Skeletal muscle cell (primary cell): ENCODE results near the gene CEP89.
"Not testable (repeated sequence)": the region's sequence is repeated elsewhere in the genome, so short reads cannot be mapped to it uniquely, and the experiment has no call there.

Experiments used
- DNase-seq: peaks from one replicate; pipeline ENCODE4 v3.0.0-alpha.2; 2010; ENCODE audit warnings: low read depth
- H3K4me3 ChIP-seq: 2 replicates; pipeline ENCODE4 v1.5.1; 2011; ENCODE audit warnings: low read depth, mild to moderate bottlenecking, control low read depth, low read length, moderate library complexity

Gene CEP89

GRCh38 chr19:32971715-32972540 is at the start of gene CEP89, which contains the start of gene FAAP24:
CEP89 (minus strand) TSS chr19:32971958; CDS start chr19:32971874, 84 bp downstream.
FAAP24 (plus strand) TSS chr19:32972242; CDS start chr19:32973197, 955 bp downstream.
- H3K4me3 ChIP-seq: peak within 1 kb of the TSS; percentile 80
- DNase-seq: peak; percentile 97

DNA sequence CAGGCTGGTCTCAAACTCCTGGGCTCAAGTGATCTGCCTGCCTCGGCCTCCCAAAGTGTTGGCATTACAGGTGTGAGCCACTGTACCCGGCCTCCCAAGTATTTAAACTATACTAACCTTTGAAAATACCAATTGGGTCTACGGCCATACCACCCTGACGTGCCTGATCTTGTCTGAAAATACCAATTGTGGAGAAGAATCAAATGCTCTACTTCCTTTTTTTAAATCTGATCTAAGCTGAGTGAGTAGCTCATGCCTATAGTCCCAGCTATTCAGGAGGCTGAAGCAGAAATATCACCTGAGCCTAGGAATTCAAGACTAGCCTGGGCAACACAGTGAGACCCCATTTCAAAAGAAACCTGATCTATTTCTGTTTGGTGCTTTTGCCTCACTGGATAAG is 39.1 kb upstream of the CEP89 start:
- DNase-seq, H3K4me3 ChIP-seq: not testable (repeated sequence)

DNA sequence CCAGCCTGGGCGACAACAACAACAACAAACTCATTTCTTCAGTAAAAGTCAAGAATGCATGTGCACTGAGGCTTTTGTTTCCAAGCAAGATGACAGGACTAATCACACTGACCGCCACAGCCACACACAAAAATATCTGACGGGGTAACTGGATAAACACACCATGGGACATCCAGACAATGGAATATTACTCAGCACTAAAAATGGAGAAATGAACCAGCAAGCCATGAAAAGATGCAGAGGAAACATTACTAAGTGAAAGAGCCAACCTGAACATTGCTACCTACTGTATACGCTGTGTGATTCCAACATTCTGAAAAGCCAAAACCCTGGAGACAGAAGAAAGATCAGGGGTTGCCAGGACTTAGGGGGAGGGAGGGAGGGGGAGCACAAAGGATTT is 37.0 kb upstream of the CEP89 start:
- no peak for DNase-seq
- H3K4me3 ChIP-seq: no peak overlapping the region

DNA sequence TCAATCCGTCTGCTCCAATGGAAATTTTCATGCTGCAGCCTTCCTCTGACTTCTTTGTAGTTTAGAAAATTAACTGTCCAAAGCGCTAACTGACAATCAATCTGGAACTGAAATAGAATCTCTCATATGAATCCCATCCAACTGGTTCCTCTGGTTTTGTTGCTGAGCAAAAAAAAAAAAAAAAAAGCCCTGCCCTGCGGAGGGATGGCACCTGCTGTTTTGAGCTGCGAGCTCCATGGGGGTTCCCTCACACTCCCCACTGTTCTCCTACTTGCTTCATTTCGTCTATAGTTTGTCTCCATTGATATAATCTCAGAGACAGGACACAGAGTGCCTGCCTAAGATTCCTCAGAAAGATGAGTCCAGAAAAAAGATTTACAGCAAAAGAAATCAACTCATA is 33.7 kb upstream of the CEP89 start:
- H3K4me3 ChIP-seq: no peak overlapping the region

DNA sequence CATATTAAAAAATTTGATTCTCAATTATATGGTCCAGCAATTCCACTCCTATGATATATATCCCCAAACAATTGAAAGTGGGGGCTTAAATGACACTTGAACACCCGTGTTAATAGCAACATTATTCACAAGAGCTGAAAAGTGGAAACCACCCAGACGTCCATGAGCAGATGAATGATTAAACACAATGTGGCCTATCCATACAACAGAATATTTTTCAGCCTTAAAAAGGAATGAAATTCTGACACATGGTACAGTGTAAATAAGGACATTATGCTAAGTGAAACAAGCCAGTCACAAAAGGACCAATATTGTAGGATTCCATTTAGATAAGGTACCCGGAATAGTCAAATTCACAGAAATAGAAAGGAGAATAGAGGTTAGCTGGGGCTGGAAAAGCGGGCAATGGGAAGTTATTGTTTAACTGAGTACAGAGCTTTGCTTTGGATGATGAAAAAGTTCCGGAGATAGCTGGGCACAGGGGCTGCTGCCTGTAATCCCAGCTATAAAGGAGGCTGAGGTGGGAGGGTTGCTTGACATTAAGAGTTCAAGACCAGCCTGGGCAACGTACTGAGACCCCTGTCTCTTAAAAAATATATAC is 31.8 kb upstream of the CEP89 start:
- not testable (repeated sequence) for DNase-seq, H3K4me3 ChIP-seq

More for the DNA sequence above, 33.7 kb upstream of the CEP89 start:
- no peak for DNase-seq

DNA sequence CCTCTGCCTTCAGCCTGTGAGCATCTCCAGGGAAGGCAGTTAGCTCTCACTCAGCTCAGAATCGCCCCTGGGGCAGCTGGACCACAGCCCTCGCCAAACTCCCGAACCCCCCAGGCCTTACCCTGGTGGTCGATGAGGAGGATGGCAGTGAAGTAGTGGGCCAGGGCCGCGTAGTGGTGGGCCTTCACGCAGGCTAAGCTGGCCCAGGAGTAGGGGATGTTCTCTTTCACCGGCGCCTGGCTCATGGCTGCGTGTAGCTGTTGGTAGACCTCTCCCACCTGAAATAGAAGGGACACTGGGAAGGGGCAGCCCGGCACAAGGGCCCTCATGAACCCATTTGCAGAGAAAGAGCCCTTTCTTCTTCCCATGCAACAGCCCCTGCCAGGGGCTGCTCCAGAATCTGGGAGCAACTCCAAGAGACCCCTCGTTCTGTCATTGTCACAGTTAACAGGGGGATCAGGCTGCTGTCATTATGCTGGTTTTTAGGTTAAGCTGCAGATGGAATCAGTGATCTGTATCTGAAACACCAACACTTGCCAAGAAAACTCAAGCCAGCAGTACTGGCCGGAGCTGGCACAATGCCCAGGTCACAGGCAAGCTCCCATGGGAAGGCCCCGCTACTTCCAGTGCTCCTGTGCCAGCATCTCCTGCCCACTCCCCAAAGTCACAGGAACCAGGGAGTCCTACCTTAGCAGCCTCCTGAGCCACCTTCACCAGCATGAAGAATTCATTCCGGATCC is 30.5 kb upstream of the CEP89 start:
- not testable (repeated sequence) for H3K4me3 ChIP-seq, DNase-seq

GRCh38 chr19:33000910-33001309 is 29.2 kb upstream of the CEP89 start:
- H3K4me3 ChIP-seq: no peak overlapping the region
- DNase-seq: no peak

DNA sequence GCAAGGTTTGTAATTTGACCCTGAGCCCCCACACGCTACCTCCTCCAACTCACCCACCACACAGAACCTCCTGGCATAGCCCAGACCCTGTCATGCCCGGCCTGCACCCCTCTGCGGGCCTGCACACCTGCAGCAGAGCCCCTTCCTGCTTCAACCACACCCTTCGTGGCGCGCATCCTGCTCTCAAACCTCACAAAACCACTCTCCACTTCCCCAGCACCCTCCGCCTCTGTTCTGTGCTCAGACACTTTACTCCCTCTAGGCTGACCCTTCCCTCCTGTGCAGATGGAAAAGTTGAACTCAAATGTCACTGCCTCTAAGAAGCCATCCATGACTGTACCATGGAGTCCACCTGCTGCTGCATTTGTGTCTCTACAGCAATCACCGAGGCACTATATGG is 28.8 kb upstream of the CEP89 start:
- DNase-seq: no peak
- no peak overlapping the region for H3K4me3 ChIP-seq

DNA sequence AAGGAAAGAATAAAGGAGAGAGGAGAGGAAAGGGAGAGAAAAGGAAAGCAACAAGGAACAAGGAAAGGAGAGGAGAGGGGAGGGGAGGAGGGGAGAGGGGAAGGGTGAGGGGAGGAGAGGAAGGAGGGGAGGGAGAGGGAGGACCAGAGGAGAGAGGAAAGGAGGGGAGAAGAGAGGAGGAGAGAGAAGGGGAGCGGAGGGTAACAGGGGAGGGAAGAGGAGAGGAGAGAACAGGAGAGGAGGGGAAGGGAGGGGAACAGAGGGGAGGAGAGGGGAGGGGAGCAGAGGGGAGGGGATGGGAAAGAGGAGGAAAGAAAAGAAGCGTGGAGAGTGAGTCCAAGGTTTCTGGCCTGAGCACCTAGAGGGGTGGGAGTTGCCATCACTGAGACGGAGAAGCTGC is 27.0 kb upstream of the CEP89 start:
- DNase-seq: no peak
- no peak overlapping the region for H3K4me3 ChIP-seq

DNA sequence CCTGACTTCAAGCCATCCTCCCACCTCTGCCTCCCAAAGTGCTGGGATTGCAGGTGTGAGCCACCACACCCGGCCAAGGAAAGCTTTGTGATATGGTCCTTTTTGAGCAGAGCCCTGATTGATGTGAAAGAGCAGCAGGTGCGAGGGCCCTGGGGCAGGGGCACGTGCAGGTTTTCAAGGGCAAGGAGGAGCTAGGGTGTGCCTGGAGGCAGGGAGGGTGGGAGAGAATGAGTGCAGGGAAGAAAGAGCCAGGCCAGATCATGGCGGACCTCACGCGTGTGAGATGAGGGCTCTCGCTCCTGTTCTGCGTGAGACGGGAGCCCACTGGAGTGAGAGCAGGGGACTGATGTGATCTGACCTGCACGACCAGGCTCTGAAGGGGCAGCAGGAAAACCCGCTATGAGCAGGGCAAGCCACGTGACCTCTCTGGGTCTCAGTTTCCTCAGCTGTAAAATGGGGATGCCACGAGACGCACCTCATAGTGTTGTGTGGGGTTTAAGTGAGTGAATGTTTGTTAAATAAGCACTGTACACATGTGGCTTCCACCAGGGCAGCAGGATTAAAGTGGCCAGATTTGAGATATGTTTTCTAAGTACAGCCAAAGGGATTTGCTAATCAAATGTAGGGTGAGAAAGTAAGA is 26.1 kb upstream of the CEP89 start:
- no peak overlapping the region for H3K4me3 ChIP-seq
- DNase-seq: no peak

DNA sequence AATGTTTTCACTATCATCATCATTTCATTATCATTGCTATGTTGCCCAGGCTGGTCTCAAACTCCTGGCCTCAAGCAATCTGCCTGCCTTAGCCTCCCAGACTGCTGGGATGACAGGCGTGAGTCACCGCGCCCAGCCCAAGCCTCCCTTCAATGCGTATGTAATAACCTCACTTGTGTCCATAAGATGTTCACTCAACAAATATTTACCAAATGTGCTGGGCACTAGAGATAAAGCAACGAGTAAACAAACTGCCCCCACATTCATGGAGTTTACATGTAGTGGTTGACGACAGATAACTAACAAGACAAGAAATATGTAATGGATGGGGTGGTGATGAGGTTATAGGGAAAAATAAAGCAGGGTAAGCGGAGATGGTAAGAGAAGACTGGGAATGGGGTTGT is 25.3 kb upstream of the CEP89 start:
- DNase-seq, H3K4me3 ChIP-seq: not testable (repeated sequence)

GRCh38 chr19:32995966-32996365 is 24.2 kb upstream of the CEP89 start:
- not testable (repeated sequence) for H3K4me3 ChIP-seq, DNase-seq

- no peak overlapping the region for H3K4me3 ChIP-seq
- no peak for DNase-seq
These were observed 17.0 kb upstream of the CEP89 start for GRCh38 chr19:32988724-32989123.

DNA sequence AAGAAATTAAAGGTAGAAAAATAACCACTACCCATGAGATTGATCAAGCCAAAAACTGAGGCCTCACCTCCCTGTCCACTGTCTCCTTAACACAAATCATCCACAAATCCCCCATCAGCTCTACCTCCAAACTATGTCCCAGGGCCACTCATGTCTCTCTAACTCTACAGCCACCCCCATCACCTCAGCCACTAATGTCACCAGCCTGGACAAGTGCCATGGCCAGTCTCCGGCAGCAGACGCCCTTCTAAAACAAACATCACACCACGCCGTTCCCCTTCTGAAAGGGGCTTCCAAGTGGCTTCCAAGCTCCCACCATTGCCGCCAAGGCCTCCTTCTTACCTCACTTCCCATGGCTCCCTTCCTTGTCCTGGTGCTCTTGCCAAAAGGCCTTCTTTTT is 16.5 kb upstream of the CEP89 start:
- H3K4me3 ChIP-seq, DNase-seq: not testable (repeated sequence)

GRCh38 chr19:32982488-32982887 is 10.7 kb upstream of the CEP89 start:
- not testable (repeated sequence) for DNase-seq, H3K4me3 ChIP-seq

DNA sequence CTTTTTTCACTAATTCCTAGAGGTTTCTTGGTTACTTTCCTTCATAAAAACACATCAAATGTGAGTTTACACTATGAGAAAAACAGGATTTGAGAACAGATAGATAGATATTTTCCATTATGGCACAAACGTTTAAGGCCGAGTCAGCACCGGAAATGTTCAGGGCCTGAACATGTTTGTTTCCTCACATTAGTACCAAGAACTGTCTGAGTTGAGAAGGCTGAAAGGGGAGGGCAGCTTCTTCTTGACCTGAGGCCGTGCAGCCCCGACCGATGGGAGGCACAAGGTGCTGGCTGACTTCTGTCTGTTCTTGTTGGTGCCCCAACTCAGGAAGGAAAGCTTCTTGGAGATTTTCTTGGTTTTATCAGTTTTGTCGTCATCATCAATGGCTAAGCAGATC is 8.0 kb upstream of the CEP89 start:
- DNase-seq, H3K4me3 ChIP-seq: not testable (repeated sequence)

DNA sequence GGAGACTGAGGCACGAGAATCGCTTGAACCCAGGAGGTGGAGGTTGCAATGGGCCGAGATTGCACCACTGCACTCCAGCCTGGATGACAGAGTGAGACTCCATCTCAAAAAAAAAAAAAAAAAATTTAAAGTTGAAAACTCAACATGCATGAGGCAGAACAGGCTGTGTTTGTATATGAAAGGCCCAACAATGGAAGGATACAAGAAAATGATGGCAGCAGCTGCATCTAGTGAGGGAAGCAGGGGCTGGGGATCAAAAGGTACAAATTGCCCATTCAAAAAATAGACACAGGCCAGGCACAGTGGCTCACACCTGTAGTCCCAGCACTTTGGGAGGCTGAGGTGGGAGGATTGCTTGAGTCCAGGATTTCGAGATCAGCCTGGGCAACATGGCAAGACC is 6.1 kb upstream of the CEP89 start:
- not testable (repeated sequence) for H3K4me3 ChIP-seq, DNase-seq

GRCh38 chr19:32977280-32977679 is 5.5 kb upstream of the CEP89 start:
- no peak for DNase-seq
- H3K4me3 ChIP-seq: no peak overlapping the region

DNA sequence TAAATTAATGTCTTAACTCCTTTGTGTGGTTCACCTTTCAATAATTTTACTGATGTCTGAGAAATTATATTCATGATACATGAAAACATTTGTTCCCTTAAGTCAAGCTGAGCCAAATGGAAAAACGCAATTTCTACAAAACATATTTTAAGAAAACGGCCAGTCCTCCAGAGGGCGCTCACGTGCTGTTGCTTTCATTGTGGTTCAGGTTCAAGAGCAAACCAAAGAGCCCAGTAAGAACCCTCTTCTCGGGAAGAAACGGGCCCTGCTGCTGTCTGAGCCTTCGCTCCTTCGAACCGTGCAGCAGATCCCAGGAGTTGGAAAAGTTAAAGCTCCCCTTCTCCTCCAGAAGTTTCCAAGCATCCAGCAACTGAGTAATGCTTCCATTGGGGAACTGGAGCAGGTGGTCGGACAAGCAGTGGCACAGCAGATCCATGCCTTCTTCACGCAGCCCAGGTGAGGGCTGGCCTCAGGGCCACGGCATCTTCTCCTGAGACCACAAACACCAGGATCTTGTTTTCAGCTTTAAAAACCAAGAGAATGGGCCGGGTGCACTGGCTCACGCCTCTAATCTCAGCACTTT is 4.6 kb upstream of the CEP89 start:
- DNase-seq: no peak
- H3K4me3 ChIP-seq: no peak overlapping the region
